ENCODE results near the gene AAK1.

- TF ChIP-seq EGR1 (IDR thresholded peaks at IDR 0.05), result no peak
- TF ChIP-seq MAX (IDR thresholded peaks at IDR 0.05), result no peak
- TF ChIP-seq TAF1 (IDR thresholded peaks at IDR 0.05; ENCODE audit: low read depth), result no peak
- TF ChIP-seq YY1 (IDR thresholded peaks at IDR 0.05; ENCODE audit: low read depth), result no peak
- TF ChIP-seq CEBPB (IDR thresholded peaks at IDR 0.05), result no peak
Measured at GRCh38 chr2:69436596-69436937, 207.0 kb downstream of the AAK1 start.

Measured in Ishikawa (cell line).